ENCODE measurements around the gene LIAS.

Gene LIAS

DNA sequence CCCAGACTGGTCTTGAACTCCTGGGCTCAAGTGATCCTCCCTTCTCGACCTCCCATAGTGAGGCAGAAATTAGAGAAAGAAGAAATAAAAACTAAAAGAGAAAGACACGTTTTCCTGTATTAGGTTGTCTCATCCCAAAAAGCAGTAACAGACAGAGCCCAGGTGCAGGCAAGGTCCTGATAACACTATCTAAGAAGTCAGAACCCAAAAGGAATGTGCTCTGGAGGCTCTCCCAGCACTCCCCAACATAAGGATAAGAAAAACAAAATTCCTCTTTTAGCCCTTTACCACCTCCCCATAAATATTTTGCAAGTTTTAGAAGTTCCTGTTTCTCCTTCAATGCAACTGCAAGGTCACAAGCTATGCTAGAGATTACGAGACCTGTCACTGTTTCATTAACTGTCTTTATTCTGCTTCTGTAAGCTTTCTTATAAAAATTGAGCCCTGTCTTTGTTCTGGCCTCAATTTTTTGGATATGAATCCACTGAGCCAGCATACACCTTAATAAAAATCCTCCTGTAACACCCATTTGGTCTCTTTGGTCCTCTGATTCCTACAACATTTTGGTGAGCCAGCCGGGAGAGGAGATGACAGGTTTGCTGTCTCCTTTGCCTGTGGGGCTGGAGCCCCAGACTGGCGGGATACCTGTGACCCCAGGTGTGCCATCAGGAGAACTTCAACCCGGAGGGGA lies 25.9 kb downstream of the LIAS start:
- DNase-seq (ENCODE audit: low read depth), result no peak
- TF ChIP-seq, protein P1, sequence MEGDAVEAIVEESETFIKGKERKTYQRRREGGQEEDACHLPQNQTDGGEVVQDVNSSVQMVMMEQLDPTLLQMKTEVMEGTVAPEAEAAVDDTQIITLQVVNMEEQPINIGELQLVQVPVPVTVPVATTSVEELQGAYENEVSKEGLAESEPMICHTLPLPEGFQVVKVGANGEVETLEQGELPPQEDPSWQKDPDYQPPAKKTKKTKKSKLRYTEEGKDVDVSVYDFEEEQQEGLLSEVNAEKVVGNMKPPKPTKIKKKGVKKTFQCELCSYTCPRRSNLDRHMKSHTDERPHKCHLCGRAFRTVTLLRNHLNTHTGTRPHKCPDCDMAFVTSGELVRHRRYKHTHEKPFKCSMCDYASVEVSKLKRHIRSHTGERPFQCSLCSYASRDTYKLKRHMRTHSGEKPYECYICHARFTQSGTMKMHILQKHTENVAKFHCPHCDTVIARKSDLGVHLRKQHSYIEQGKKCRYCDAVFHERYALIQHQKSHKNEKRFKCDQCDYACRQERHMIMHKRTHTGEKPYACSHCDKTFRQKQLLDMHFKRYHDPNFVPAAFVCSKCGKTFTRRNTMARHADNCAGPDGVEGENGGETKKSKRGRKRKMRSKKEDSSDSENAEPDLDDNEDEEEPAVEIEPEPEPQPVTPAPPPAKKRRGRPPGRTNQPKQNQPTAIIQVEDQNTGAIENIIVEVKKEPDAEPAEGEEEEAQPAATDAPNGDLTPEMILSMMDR (IDR thresholded peaks at IDR 0.05; ENCODE audit: low read depth, low read length, missing control alignments), result no peak
- no peak overlapping the region for H3K4me3 ChIP-seq (ENCODE audit: low read depth, low read length)

DNA sequence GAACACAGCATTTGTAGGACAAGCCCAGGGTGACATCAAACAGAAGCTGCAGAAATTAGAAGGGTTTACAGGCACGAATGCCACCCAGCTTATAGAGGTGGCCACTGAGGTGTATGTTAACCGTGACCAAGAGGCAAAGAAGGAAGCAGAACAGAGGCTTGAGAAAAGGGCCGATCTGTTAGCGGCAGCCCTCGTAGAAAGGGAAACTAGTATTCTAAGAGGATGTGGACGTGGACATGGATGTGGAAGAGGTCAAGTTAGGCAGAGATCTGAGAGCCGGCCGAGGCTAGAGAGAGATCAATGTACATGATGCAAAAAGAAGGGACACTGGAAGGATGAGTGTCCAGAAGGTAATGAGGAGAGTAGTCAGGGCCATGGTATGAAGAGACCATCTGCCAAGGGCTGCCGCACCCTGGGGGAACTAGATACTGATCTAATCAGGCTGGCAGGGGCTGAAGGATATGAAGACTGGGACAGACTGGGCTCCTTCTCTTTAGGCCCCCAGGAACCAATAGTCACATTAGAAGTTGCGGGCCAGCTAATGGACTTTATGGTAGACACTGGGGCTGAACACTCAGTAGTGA lies 27.5 kb downstream of the LIAS start:
- H3K4me3 ChIP-seq (ENCODE audit: low read depth, low read length), result no peak overlapping the region
- TF ChIP-seq, protein P1 (IDR thresholded peaks at IDR 0.05; ENCODE audit: low read depth, low read length, missing control alignments), result no peak
- no peak for DNase-seq (ENCODE audit: low read depth)

DNA sequence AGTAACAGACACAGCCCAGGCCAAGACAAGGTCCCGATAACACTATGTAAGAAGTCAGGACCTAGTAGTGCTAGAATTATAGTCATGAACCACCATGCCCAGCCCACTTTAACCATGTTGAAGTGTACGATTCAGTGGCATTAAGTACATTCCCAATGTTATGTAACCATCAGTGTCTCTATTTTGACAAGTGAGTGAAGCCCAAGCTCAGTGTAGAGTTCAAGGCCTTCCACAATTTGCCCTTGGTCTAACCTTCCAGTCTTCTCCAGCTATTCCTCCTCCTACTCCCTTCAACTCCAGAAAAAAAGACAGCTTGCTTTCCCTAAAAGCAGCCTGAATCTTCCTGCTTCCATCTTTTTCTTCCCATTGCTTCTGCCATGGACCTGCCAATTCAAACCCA lies 31.5 kb downstream of the LIAS start:
- H3K4me3 ChIP-seq (ENCODE audit: low read depth, low read length), result no peak overlapping the region
- no peak for DNase-seq (ENCODE audit: low read depth)
- TF ChIP-seq, protein P1 (IDR thresholded peaks at IDR 0.05; ENCODE audit: low read depth, low read length, missing control alignments), result no peak

DNA sequence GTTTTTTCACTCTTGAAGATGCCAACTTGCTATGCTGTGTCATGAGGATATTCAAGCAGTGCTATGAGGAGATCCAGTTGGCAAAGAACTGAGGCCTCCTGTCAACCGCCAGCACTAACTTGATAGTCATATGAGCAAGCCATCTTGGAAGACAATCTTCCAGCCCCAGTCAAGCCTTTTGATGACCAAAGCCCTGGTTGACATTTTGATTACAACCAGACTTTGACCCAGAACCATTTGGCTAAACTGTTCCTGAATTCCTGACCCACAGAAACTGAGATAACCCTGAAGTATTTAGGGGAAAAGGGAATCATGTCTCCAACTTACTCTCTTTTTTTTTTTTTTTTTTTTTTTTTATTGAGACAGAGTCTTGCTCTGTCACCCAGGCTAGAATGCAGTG lies 35.5 kb downstream of the LIAS start:
- H3K4me3 ChIP-seq (ENCODE audit: low read depth, low read length), result no peak overlapping the region
- DNase-seq (ENCODE audit: low read depth), result no peak
- TF ChIP-seq, protein P1 (IDR thresholded peaks at IDR 0.05; ENCODE audit: low read depth, low read length, missing control alignments), result no peak

DNA sequence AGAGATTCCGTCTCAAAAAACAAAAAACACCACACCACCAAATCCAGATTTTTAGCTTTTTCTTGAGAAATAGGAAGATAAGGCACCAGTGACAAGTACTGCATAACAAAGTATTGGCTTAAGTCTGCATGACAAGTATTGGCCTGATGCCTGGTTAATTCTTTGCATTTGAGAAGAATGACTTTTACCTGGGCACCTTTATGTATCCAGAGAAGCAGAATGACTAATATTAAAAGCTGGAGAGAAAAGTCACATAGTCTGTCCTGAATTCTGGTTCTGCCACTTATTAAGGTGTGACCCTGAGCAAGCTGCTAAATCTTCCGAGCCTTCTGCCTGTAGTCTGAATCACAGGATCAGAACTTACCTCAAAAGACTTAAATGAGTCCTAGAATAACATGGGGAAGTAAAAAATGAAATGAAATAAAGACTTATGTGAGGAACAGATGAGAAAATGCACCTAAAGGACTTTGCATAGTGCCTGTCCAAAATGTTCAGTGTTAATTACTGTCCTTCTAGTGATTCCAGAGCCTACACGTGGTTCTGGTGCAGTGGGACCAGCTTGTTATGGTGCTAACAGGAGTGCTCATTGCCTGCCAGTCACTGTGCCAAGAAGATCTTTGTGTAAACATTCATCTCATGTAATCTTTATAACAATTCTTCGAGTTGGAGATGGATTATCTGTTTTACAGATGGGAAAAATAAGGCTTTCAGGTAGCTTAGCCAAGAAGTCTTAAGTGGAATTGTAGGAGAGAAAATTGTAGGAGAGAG lies 36.8 kb downstream of the LIAS start:
- no peak overlapping the region for H3K4me3 ChIP-seq (ENCODE audit: low read depth, low read length)
- DNase-seq (ENCODE audit: low read depth), result no peak
- TF ChIP-seq, protein P1 (IDR thresholded peaks at IDR 0.05; ENCODE audit: low read depth, low read length, missing control alignments), result no peak

DNA sequence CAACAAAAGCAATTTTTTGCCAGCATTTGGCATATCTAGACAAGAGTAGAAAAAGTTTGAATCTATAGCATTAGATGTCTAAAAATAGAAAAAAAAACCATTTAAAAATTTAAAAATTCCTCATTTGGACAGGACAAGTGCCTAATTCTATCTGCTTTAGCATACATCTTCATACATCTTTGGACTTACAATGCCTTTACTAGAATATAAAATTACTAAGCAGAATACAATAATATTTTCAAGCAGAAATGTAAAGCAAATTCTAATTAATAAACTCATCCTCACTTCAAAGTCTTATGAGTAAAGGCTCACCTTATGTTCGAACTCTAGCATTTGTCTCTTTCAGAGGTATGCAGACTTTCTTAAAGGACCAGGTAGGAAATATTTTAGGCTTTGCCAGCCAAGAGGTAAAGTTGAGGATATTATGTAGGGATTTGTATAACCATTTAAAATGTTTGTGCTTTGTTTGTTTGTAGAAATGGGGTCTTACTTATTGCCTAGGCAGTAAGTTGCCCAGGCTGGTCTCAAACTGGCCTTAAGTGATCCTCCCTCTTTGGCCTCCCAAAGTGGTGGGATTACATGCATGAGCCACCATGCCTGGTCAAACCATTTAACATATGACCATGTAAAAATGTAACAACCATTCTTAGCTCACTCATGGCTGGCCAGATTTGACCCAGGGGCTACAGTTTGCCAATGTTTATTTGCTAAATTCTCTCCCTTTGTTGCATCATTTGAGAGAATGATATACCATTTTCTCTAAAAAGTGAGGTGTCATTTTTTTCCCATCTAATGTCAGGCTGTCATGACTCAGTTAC lies 39.3 kb downstream of the LIAS start:
- no peak for DNase-seq (ENCODE audit: low read depth)
- no peak overlapping the region for H3K4me3 ChIP-seq (ENCODE audit: low read depth, low read length)
- TF ChIP-seq, protein P1 (IDR thresholded peaks at IDR 0.05; ENCODE audit: low read depth, low read length, missing control alignments), result no peak

Data from GM12864 (cell line).